ENCODE data around the gene FAM9C.

FAM9C gene

DNA sequence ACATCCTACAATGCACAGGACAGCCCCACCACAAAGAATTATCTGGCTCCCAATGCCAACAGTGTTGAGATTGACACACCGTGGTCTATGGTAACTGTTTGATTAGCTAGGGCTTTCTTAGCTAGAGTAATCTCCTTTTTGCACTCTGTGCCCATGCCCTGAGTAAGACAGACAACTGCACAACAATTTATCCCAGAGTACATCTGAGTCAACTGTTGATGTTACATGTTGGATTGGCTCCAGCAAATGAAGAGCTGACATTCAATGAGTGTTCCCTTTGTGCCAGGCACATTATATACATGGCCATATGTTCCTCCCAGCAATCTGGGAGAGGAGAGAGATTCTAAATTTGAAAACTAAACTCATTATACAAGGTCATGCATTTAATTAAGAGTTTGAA is 3.9 kb upstream of the FAM9C start:
- DNase-seq (ENCODE audit: low read depth), result no peak
- H3K4me3 ChIP-seq (replicated peaks; ENCODE audit: low read depth, low read length), result no peak overlapping the region
- TF ChIP-seq CTCF (IDR thresholded peaks at IDR 0.05; ENCODE audit: low read length, missing control alignments), result no peak

- no peak for TF ChIP-seq CTCF (IDR thresholded peaks at IDR 0.05; ENCODE audit: low read length, missing control alignments)
- no peak overlapping the region for H3K4me3 ChIP-seq (replicated peaks; ENCODE audit: low read depth, low read length)
- no peak for DNase-seq (ENCODE audit: low read depth)
These were observed 3.3 kb upstream of the FAM9C start for GRCh38 chrX:13047759-13048158.

GRCh38 chrX:13046141-13046855 is 1.9 kb upstream of the FAM9C start:
- no peak for TF ChIP-seq CTCF (IDR thresholded peaks at IDR 0.05; ENCODE audit: low read length, missing control alignments)
- no peak overlapping the region for H3K4me3 ChIP-seq (replicated peaks; ENCODE audit: low read depth, low read length)
- DNase-seq (ENCODE audit: low read depth), result no peak

DNA sequence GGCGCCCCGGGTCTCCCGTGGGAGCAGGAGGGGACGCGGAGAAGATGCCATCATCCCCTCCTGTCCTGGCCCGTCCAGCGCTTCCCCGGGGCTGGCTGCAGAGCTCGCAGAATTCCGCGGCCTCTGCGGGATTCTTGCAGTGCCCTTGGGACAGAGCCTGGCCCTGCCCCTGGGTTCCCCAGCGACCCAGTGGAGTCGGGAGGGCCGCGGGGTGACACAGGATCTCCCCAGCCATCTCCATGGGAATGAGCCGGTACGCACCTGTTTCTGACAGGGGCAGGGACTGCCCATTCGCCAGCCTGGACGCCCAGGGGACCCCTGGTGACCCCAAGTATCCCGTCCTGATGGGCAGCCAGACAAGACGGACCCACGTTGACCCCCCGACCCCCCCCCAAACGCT is 482 bp downstream of the FAM9C start:
- TF ChIP-seq CTCF (IDR thresholded peaks at IDR 0.05; ENCODE audit: low read length, missing control alignments), result no peak
- H3K4me3 ChIP-seq (replicated peaks; ENCODE audit: low read depth, low read length), result no peak overlapping the region
- DNase-seq (ENCODE audit: low read depth), result no peak

GRCh38 chrX:13043138-13043537 is 1.3 kb downstream of the FAM9C start:
- no peak overlapping the region for H3K4me3 ChIP-seq (replicated peaks; ENCODE audit: low read depth, low read length)
- no peak for TF ChIP-seq CTCF (IDR thresholded peaks at IDR 0.05; ENCODE audit: low read length, missing control alignments)
- no peak for DNase-seq (ENCODE audit: low read depth)

DNA sequence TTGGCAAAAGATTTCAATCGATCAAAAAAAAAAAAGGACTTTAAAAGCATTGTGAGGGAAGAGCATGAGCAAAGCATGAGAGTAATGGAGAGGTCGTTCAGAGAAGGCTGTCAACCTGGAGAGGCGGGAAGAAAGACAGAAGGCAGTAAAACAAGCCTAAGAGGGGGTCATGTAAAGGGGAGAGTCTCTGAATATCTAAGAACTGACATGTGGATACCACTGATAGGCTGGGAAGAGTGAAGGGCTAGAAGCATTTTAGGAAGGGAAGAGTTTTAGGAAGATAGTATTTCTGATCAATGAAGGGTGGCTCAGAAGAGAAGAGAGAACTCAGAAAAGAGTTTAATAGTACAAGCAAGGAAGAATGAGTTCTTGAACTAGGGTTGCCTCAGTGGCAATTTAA is 7.5 kb downstream of the FAM9C start:
- no peak for DNase-seq (ENCODE audit: low read depth)
- no peak overlapping the region for H3K4me3 ChIP-seq (replicated peaks; ENCODE audit: low read depth, low read length)

More for the DNA sequence above, 7.5 kb downstream of the FAM9C start:
- no peak for TF ChIP-seq CTCF (IDR thresholded peaks at IDR 0.05; ENCODE audit: low read length, missing control alignments)

Data from fibroblast of pulmonary artery (primary cell).